ENCODE measurements around the gene RNF175. TPM values are rescaled to one million over a fixed set of nuclear protein-coding genes. Genes with fewer than 3 reads are reported as not detected.
"Not testable (repeated sequence)": the region's sequence is repeated elsewhere in the genome, so short reads cannot be mapped to it uniquely, and the experiment has no call there.

RNF175 gene
- total RNA-seq, 1 experiment from 2014 or later, result not detected

DNA sequence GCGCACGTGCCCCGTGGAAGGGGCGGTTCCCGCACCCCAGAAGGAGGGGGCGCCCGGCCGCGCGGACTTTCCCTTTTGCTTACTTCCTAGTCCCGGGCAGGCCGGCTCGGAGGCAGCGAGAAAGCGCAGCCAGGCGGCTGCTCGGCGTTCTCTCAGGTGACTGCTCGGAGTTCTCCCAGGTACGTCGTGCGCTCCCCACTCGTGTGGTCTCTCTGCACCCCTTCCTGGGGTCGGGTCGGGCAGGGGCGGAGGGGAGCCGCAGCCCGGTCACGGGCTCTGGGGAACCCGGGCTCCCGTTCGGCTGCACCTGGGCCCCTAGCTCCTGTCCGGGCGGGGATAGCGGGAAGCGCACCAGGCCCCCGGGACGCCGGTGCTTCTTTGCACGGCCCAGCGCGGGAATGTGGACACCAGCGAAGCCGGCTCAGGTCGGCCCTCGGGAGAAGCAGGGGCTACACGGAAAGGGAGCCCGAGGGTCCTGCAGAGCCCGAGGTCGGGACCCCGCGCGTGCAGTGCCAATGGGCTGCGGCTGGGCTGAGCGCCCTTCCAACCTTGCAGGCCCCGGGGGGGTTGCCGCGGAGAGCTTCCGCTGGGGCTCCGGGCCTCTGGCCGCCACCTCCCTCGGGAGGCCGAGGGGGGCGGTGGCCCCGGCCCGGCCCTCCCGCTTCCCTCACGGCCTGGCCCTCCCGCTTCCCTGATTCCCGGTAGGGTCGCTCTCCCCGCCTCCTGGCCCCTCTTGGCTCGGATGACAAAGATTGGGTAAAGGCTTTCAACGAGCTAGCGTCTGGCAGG lies 75.4 kb downstream of the RNF175 start, which contains the start of gene TLR2:
Gene TLR2, plus strand, starts transcription at position 99 of the 789 bp plus-strand sequence. CDS start 18,628 bp downstream, outside the sequence.
- no peak for DNase-seq (ENCODE audit: low spot score)

DNA sequence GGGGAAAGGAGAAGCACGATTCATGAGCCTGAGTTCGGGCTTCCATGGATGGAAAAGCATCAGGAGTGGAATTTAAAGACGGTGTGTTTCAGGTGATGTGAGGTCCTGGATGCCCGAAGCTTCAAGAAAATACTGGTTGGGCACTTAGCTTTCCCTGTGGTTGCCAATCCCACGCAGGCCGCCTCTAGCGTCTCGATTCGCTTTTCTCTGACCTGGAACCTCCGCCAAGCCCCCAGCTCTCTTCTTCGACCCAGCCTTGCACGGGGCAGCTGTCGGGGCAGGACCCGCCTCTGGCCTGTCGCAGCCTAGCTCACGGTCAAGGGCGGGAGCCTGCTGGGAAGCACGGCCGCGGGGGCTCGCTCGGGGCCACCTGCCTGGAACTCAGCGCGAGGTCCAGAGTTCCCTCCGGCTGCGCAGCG lies 76.1 kb downstream of the RNF175 start:
- no peak for DNase-seq (ENCODE audit: low spot score)

- peak; percentile 5 for DNase-seq (ENCODE audit: low spot score)
These were observed 80.3 kb downstream of the RNF175 start for GRCh38 chr4:153679486-153679885.

- DNase-seq (ENCODE audit: low spot score), result no peak
These were observed 82.8 kb downstream of the RNF175 start for GRCh38 chr4:153676984-153677383.

GRCh38 chr4:153676486-153676885 lies 83.3 kb downstream of the RNF175 start:
- no peak for DNase-seq (ENCODE audit: low spot score)

GRCh38 chr4:153669838-153670237 lies 90.0 kb downstream of the RNF175 start:
- no peak for DNase-seq (ENCODE audit: low spot score)

- no peak for DNase-seq (ENCODE audit: low spot score)
These were observed 91.2 kb downstream of the RNF175 start for GRCh38 chr4:153668647-153669046.

GRCh38 chr4:153666505-153666904 lies 93.3 kb downstream of the RNF175 start:
- DNase-seq (ENCODE audit: low spot score), result not testable (repeated sequence)

GRCh38 chr4:153663667-153664066 lies 96.2 kb downstream of the RNF175 start:
- no peak for DNase-seq (ENCODE audit: low spot score)

GRCh38 chr4:153661908-153662307 lies 97.9 kb downstream of the RNF175 start:
- DNase-seq (ENCODE audit: low spot score), result no peak

DNA sequence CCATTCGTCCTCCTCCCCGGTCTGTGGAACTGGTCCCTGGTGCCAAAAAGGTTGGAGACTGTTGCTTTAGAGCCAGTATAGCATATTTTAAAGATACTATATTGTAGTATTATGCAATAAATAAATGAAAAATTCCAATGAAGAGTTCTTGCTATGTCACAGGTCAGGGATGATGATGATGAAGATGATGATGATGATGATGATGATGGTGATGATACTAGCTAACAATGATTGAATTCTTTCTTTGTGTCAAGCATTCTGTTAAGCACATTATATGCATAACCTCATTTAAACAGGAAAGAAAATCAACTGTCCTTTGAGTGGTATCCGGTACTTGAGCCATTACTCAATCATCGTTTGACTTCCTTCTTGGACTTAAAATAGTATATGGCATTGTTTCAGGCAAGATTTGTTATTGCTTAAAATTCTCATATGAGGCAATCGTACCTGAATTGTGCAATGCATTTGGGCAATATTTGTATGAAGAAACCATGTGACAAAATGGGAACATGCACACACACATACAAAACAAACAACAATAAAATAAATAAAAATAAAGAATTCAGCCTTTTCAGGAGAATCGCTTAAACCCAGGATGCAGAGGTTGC lies 98.5 kb downstream of the RNF175 start:
- no peak for DNase-seq (ENCODE audit: low spot score)

Other genes with a start within 250 kb of the RNF175 start
- not detected in 2 replicates for gene TLR2, start 75.7 kb downstream of the RNF175 start, total RNA-seq (2014; rRNA removed; shearing (Covaris generic))
- gene SFRP2, start 29.1 kb upstream of the RNF175 start, total RNA-seq (2014; rRNA removed; shearing (Covaris generic)), result not detected in 2 replicates

All from HT-29 (cell line).